Activated T-cell treated with anti-CD3 and anti-CD28 coated beads, Interleukin-2, amount 50 U/mL, for 24 hours (primary cell): ENCODE data around the gene DLEC1.

ENCODE experiments used
- DNase-seq: peaks from one replicate; pipeline ENCODE4 v3.0.0-alpha.2; 2020
- H3K27ac Mint-ChIP-seq: 2 replicates; pipeline ENCODE4 v1.8.0; 2020; ENCODE audit warnings: mild to moderate bottlenecking, mixed read lengths
- H3K27me3 Mint-ChIP-seq: 2 replicates; pipeline ENCODE4 v1.8.0; 2020; ENCODE audit warnings: mixed read lengths
- H3K36me3 Mint-ChIP-seq: 2 replicates; pipeline ENCODE4 v1.8.0; 2020; ENCODE audit warnings: low read depth, mixed read lengths
- H3K4me1 Mint-ChIP-seq: 2 replicates; pipeline ENCODE4 v1.8.0; 2020; ENCODE audit warnings: low read depth, mixed read lengths
- H3K4me3 Mint-ChIP-seq: 2 replicates; pipeline ENCODE4 v1.8.0; 2020; ENCODE audit warnings: mild to moderate bottlenecking, moderate library complexity, mixed read lengths
- H3K9me3 Mint-ChIP-seq: 2 replicates; pipeline ENCODE4 v1.8.0; 2020; ENCODE audit warnings: mixed read lengths

Gene DLEC1

GRCh38 chr3:38138349-38139190 lies 99.6 kb downstream of the DLEC1 start, which contains the start of gene MYD88:
Gene MYD88, plus strand, starts transcription at chr3:38138661. Its CDS starts 40 bp downstream, at chr3:38138701.
- H3K9me3 Mint-ChIP-seq, result no peaks in the 10 kb centered on the region
- H3K4me3 Mint-ChIP-seq, result peak within 1 kb of the TSS; percentile 87
- H3K4me1 Mint-ChIP-seq, result peaks cover 63% of the 10 kb centered on the region
- H3K27me3 Mint-ChIP-seq, result no peaks in the 10 kb centered on the region
- peak within 1 kb of the TSS; percentile 98 for H3K27ac Mint-ChIP-seq
- DNase-seq, result peak; percentile 88
- peaks cover 75% of the 10 kb centered on the region for H3K36me3 Mint-ChIP-seq

- peaks cover 57% of the 10 kb centered on the region for H3K4me1 Mint-ChIP-seq
- no peak for DNase-seq
Observed at GRCh38 chr3:38139191-38139590, 100.2 kb downstream of the DLEC1 start.

GRCh38 chr3:38139652-38140051 lies 100.6 kb downstream of the DLEC1 start:
- no peaks in the 10 kb centered on the region for H3K27me3 Mint-ChIP-seq
- H3K9me3 Mint-ChIP-seq, result no peaks in the 10 kb centered on the region
- peaks cover 53% of the 10 kb centered on the region for H3K4me1 Mint-ChIP-seq
- peak overlapping the region; percentile 87 for H3K4me3 Mint-ChIP-seq
- peaks cover 64% of the 10 kb centered on the region for H3K36me3 Mint-ChIP-seq
- no peak for DNase-seq
- peak overlapping the region; percentile 98 for H3K27ac Mint-ChIP-seq

More at GRCh38 chr3:38139191-38139590, 100.2 kb downstream of the DLEC1 start:
- H3K9me3 Mint-ChIP-seq, result no peaks in the 10 kb centered on the region
- peak overlapping the region; percentile 87 for H3K4me3 Mint-ChIP-seq
- H3K27ac Mint-ChIP-seq, result peak overlapping the region; percentile 98
- H3K27me3 Mint-ChIP-seq, result no peaks in the 10 kb centered on the region
- H3K36me3 Mint-ChIP-seq, result peaks cover 69% of the 10 kb centered on the region

GRCh38 chr3:38140326-38141172 lies 101.5 kb downstream of the DLEC1 start:
- peak overlapping the region; percentile 87 for H3K4me3 Mint-ChIP-seq
- H3K27ac Mint-ChIP-seq, result no peak overlapping the region
- no peaks in the 10 kb centered on the region for H3K27me3 Mint-ChIP-seq
- peaks cover 57% of the 10 kb centered on the region for H3K36me3 Mint-ChIP-seq
- H3K4me1 Mint-ChIP-seq, result peaks cover 46% of the 10 kb centered on the region
- H3K9me3 Mint-ChIP-seq, result peaks cover 3% of the 10 kb centered on the region
- no peak for DNase-seq

- peaks cover 9% of the 10 kb centered on the region for H3K9me3 Mint-ChIP-seq
- H3K36me3 Mint-ChIP-seq, result peaks cover 52% of the 10 kb centered on the region
- no peak overlapping the region for H3K4me3 Mint-ChIP-seq
- peaks cover 39% of the 10 kb centered on the region for H3K4me1 Mint-ChIP-seq
- H3K27me3 Mint-ChIP-seq, result no peaks in the 10 kb centered on the region
- peak overlapping the region; percentile 67 for H3K27ac Mint-ChIP-seq
- DNase-seq, result no peak
Observed at GRCh38 chr3:38141173-38141951, 102.4 kb downstream of the DLEC1 start.

GRCh38 chr3:38141952-38142273 lies 102.9 kb downstream of the DLEC1 start:
- peak overlapping the region; percentile 67 for H3K27ac Mint-ChIP-seq
- peaks cover 49% of the 10 kb centered on the region for H3K36me3 Mint-ChIP-seq
- H3K4me3 Mint-ChIP-seq, result no peak overlapping the region
- H3K9me3 Mint-ChIP-seq, result peaks cover 13% of the 10 kb centered on the region
- H3K4me1 Mint-ChIP-seq, result peaks cover 39% of the 10 kb centered on the region
- no peaks in the 10 kb centered on the region for H3K27me3 Mint-ChIP-seq
- DNase-seq, result no peak

GRCh38 chr3:38142959-38143358 lies 104.0 kb downstream of the DLEC1 start:
- peaks cover 23% of the 10 kb centered on the region for H3K9me3 Mint-ChIP-seq
- no peak for DNase-seq
- peaks cover 36% of the 10 kb centered on the region for H3K4me1 Mint-ChIP-seq
- H3K27me3 Mint-ChIP-seq, result no peaks in the 10 kb centered on the region
- no peak overlapping the region for H3K27ac Mint-ChIP-seq
- H3K36me3 Mint-ChIP-seq, result peaks cover 47% of the 10 kb centered on the region
- H3K4me3 Mint-ChIP-seq, result no peak overlapping the region

GRCh38 chr3:38143511-38143910 lies 104.5 kb downstream of the DLEC1 start:
- H3K36me3 Mint-ChIP-seq, result peaks cover 44% of the 10 kb centered on the region
- no peak for DNase-seq
- peaks cover 31% of the 10 kb centered on the region for H3K4me1 Mint-ChIP-seq
- no peak overlapping the region for H3K27ac Mint-ChIP-seq
- H3K9me3 Mint-ChIP-seq, result peaks cover 23% of the 10 kb centered on the region
- H3K4me3 Mint-ChIP-seq, result no peak overlapping the region
- H3K27me3 Mint-ChIP-seq, result no peaks in the 10 kb centered on the region

GRCh38 chr3:38146504-38146903 lies 107.5 kb downstream of the DLEC1 start:
- Mint-ChIP-seq H3K27ac (no peak overlapping the region), H3K9me3 (peaks cover 23% of the 10 kb centered on the region), H3K27me3 (no peaks in the 10 kb centered on the region), H3K4me3 (no peak overlapping the region), H3K4me1 (peaks cover 22% of the 10 kb centered on the region), H3K36me3 (peaks cover 19% of the 10 kb centered on the region)
- DNase-seq, result no peak

GRCh38 chr3:38147421-38147820 lies 108.4 kb downstream of the DLEC1 start:
- Mint-ChIP-seq H3K27ac (no peak overlapping the region), H3K9me3 (peaks cover 23% of the 10 kb centered on the region), H3K27me3 (no peaks in the 10 kb centered on the region), H3K4me3 (no peak overlapping the region), H3K4me1 (peaks cover 25% of the 10 kb centered on the region), H3K36me3 (peaks cover 9% of the 10 kb centered on the region)
- DNase-seq, result no peak

GRCh38 chr3:38148311-38148882 lies 109.4 kb downstream of the DLEC1 start:
- Mint-ChIP-seq H3K36me3 (peaks cover 3% of the 10 kb centered on the region), H3K27ac (no peak overlapping the region), H3K4me3 (no peak overlapping the region), H3K4me1 (peaks cover 33% of the 10 kb centered on the region), H3K27me3 (no peaks in the 10 kb centered on the region), H3K9me3 (peaks cover 23% of the 10 kb centered on the region)
- no peak for DNase-seq

GRCh38 chr3:38149708-38150107 lies 110.7 kb downstream of the DLEC1 start:
- Mint-ChIP-seq H3K9me3 (peaks cover 23% of the 10 kb centered on the region), H3K4me3 (no peak overlapping the region), H3K27me3 (no peaks in the 10 kb centered on the region), H3K4me1 (peaks cover 46% of the 10 kb centered on the region), H3K27ac (no peak overlapping the region), H3K36me3 (peaks cover 3% of the 10 kb centered on the region)
- no peak for DNase-seq

GRCh38 chr3:38150780-38151528 lies 111.9 kb downstream of the DLEC1 start:
- H3K4me1 Mint-ChIP-seq, result peaks cover 53% of the 10 kb centered on the region
- H3K9me3 Mint-ChIP-seq, result peaks cover 18% of the 10 kb centered on the region
- H3K4me3 Mint-ChIP-seq, result no peak overlapping the region
- no peak overlapping the region for H3K27ac Mint-ChIP-seq
- no peaks in the 10 kb centered on the region for H3K27me3 Mint-ChIP-seq
- no peak for DNase-seq
- peaks cover 3% of the 10 kb centered on the region for H3K36me3 Mint-ChIP-seq
